ENCODE results near the gene DAZAP2.
"Not testable (repeated sequence)": the region's sequence is repeated elsewhere in the genome, so short reads cannot be mapped to it uniquely, and the experiment has no call there.

The DAZAP2 gene

DNA sequence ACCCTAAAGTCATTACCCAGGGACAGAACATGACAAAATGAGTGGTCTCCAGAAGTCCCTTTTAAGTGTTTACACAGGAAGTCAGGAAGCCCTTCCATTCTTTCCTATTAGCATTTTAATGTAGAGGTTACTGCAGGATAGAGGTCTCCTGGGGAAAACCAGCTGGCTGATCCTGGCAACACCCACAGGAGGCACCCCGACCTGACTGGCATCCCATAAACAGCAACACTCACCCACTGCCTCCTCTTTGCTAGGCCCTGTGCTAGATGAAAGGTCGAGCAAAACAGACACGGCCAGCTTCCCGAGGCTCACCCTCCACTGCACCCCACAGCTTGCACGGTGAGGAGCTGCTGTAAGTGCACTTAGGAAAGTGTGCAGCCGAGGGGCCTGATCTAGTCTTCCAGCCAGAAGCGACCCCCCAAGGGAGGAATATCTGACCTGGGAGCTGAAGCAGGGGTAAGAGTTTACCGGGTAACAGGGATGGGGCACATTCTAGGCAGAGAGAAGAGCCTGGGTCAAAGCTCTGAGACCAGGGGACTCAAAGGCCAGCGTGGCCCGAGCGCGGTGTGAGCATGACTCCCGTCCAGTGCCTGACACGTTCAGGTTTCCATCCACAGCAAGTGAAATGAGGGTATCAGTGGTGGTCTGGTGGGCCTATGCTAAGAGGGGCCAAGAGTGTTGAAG is 9.0 kb downstream of the DAZAP2 start:
- H3K9me3 ChIP-seq (ENCODE audit: control insufficient read depth, insufficient read depth, low read depth, low read length), result no peaks in the 10 kb centered on the region
- no peaks in the 10 kb centered on the region for H3K27me3 ChIP-seq (ENCODE audit: control insufficient read depth, insufficient read depth, low read length)
- H3K27ac ChIP-seq (ENCODE audit: low read depth, low read length), result 0 out of 2 replicates have a peak overlapping the region, but pooled peaks have one; percentile 15
- H3K4me1 ChIP-seq (ENCODE audit: control insufficient read depth, insufficient read depth, low read length), result peaks cover 28% of the 10 kb centered on the region
- H3K4me3 ChIP-seq (ENCODE audit: low read depth, low read length), result no peak overlapping the region
- no peak overlapping the region for H3K9ac ChIP-seq (ENCODE audit: low read length)
- peaks cover 21% of the 10 kb centered on the region for H3K36me3 ChIP-seq (ENCODE audit: control insufficient read depth, insufficient read depth, low read length)

DNA sequence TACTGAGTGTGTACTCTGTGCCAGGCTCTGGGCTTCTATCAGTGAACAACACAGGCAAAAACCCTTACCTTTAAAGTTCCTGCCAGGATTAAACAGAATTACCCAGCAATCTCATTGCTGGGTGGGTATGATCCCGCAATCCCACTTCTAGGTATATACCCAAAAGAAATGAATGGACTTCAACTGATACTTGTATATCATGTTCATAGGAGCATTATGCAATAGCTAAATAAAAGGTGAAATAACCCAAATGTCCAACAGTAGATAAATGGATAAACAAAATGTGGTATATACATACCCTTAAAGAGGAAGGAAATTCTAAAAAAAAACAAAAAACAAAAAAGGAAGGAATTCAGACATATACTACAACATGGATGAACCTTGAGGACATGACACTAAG is 14.7 kb downstream of the DAZAP2 start:
- no peak overlapping the region for H3K9ac ChIP-seq (ENCODE audit: low read length)
- no peak overlapping the region for H3K4me3 ChIP-seq (ENCODE audit: low read depth, low read length)
- H3K36me3 ChIP-seq (ENCODE audit: control insufficient read depth, insufficient read depth, low read length), result no peaks in the 10 kb centered on the region
- H3K27ac ChIP-seq (ENCODE audit: low read depth, low read length), result no peak overlapping the region
- no peaks in the 10 kb centered on the region for H3K9me3 ChIP-seq (ENCODE audit: control insufficient read depth, insufficient read depth, low read depth, low read length)
- H3K4me1 ChIP-seq (ENCODE audit: control insufficient read depth, insufficient read depth, low read length), result peaks cover 8% of the 10 kb centered on the region
- no peaks in the 10 kb centered on the region for H3K27me3 ChIP-seq (ENCODE audit: control insufficient read depth, insufficient read depth, low read length)

DNA sequence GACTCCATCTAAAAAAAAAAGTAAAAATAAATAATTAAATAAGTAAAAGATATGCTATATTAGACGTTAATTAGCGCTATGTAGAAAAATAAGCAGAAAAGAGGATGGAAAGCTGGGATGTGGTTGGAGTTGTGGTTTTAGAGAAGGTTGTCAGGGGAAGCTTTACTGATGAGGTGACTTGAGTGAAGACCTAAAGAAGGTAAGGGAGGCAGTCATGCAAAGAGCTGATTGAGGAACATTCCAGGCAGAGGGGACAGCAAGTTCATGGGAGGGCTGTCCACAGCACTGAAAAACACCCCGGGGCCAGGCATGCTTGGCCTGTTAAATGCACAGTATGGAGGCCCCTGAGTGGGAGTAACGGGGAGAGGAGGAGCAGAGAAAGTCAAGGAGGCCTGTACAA is 15.9 kb downstream of the DAZAP2 start:
- no peaks in the 10 kb centered on the region for H3K9me3 ChIP-seq (ENCODE audit: control insufficient read depth, insufficient read depth, low read depth, low read length)
- peaks cover 5% of the 10 kb centered on the region for H3K4me1 ChIP-seq (ENCODE audit: control insufficient read depth, insufficient read depth, low read length)
- H3K27me3 ChIP-seq (ENCODE audit: control insufficient read depth, insufficient read depth, low read length), result no peaks in the 10 kb centered on the region
- no peak overlapping the region for H3K4me3 ChIP-seq (ENCODE audit: low read depth, low read length)
- no peak overlapping the region for H3K9ac ChIP-seq (ENCODE audit: low read length)
- H3K27ac ChIP-seq (ENCODE audit: low read depth, low read length), result no peak overlapping the region
- H3K36me3 ChIP-seq (ENCODE audit: control insufficient read depth, insufficient read depth, low read length), result no peaks in the 10 kb centered on the region

DNA sequence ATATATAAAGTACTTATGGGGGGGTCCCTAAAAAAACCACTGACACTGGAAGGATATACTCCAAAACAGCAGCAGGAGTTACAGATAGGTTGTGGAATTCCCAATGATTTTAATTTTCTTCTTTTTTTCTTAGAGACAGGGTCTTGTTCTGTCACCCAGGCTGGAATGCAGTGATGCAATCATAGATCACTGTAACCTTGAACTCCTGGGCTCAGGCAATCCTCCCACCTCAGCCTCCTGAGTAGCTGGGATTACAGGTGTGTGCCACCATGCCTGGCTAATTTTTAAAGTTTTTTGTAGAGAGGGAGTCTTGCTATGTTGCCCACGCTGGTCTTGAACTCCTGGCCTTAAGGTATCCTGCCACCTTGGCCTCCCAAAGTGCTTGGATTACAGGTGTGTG is 21.0 kb downstream of the DAZAP2 start:
- H3K27ac ChIP-seq (ENCODE audit: low read depth, low read length); H3K9ac ChIP-seq (ENCODE audit: low read length); H3K4me1 ChIP-seq (ENCODE audit: control insufficient read depth, insufficient read depth, low read length); H3K36me3 ChIP-seq (ENCODE audit: control insufficient read depth, insufficient read depth, low read length); H3K4me3 ChIP-seq (ENCODE audit: low read depth, low read length); H3K27me3 ChIP-seq (ENCODE audit: control insufficient read depth, insufficient read depth, low read length); H3K9me3 ChIP-seq (ENCODE audit: control insufficient read depth, insufficient read depth, low read depth, low read length): not testable (repeated sequence)

DNA sequence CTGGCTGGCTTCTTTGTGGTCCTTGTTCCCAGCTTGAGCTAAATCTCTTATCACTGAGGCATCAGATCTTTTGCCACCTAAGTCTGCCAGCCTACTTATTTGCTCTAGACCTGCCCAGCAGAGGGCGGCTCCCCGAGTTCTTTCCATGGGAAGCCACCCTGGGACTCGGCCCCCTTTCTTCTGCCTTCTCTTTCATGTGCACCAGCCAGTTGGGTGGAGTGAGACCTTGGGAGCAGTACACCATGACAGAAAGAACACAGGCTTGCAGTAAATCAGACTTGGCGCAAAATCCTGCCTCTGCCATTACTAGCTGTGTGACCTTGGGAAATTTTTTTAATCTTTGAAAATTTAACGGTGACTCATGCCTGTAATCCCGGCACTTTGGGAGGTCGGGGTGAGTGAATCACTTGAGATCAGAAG is 24.1 kb downstream of the DAZAP2 start:
- no peaks in the 10 kb centered on the region for H3K9me3 ChIP-seq (ENCODE audit: control insufficient read depth, insufficient read depth, low read depth, low read length)
- H3K9ac ChIP-seq (ENCODE audit: low read length), result no peak overlapping the region
- H3K27ac ChIP-seq (ENCODE audit: low read depth, low read length), result no peak overlapping the region
- H3K27me3 ChIP-seq (ENCODE audit: control insufficient read depth, insufficient read depth, low read length), result no peaks in the 10 kb centered on the region
- H3K4me1 ChIP-seq (ENCODE audit: control insufficient read depth, insufficient read depth, low read length), result peaks cover 10% of the 10 kb centered on the region; the same call in 1 of the 2 replicates
- no peak overlapping the region for H3K4me3 ChIP-seq (ENCODE audit: low read depth, low read length)
- H3K36me3 ChIP-seq (ENCODE audit: control insufficient read depth, insufficient read depth, low read length), result no peaks in the 10 kb centered on the region

DNA sequence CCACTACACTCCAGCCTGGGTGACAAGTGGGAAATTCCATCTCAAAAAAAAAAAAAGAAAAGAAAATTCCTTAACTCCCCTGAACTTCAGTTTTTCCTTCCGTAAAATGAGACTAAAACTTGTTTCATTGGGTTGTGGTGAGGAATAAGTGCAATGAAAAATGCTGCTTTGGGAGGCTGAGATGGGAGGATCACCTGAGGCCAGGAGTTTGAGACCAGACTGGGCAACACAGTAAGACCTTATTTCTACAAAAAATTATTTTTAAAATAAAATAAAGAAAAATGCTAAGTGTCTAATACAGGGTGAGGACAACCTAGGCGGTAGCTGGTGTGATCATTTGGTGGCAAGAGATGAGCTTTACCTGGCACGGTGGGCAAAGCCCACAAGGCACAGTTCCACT is 24.7 kb downstream of the DAZAP2 start:
- H3K9me3 ChIP-seq (ENCODE audit: control insufficient read depth, insufficient read depth, low read depth, low read length), result no peaks in the 10 kb centered on the region
- peaks cover 10% of the 10 kb centered on the region; the same call in 1 of the 2 replicates for H3K4me1 ChIP-seq (ENCODE audit: control insufficient read depth, insufficient read depth, low read length)
- H3K36me3 ChIP-seq (ENCODE audit: control insufficient read depth, insufficient read depth, low read length), result no peaks in the 10 kb centered on the region
- no peak overlapping the region for H3K4me3 ChIP-seq (ENCODE audit: low read depth, low read length)
- no peaks in the 10 kb centered on the region for H3K27me3 ChIP-seq (ENCODE audit: control insufficient read depth, insufficient read depth, low read length)
- no peak overlapping the region for H3K9ac ChIP-seq (ENCODE audit: low read length)
- H3K27ac ChIP-seq (ENCODE audit: low read depth, low read length), result no peak overlapping the region

DNA sequence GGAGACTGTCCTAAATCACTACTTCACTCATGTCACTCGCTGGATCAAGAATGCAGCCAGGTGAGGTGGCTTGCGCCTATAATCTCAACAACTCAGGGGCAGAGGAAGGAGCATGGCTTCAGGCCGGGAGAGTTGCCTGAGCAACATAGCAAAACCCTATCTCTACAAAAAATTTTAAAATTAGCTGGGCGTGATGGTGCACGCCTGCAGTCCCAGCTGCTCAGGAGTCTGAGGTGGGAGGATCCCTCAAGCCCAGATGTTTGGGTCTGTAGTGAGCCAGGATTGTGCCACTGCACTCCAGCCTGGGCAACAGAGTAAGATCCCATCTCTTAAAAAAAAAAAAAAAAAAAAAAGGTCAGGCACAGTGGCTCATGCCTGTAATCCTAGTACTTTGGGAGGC is 25.7 kb downstream of the DAZAP2 start:
- Histone ChIP-seq H3K4me3 (ENCODE audit: low read depth, low read length) (no peak overlapping the region), H3K27me3 (ENCODE audit: control insufficient read depth, insufficient read depth, low read length) (peaks cover 5% of the 10 kb centered on the region; the same call in 1 of the 2 replicates)

DNA sequence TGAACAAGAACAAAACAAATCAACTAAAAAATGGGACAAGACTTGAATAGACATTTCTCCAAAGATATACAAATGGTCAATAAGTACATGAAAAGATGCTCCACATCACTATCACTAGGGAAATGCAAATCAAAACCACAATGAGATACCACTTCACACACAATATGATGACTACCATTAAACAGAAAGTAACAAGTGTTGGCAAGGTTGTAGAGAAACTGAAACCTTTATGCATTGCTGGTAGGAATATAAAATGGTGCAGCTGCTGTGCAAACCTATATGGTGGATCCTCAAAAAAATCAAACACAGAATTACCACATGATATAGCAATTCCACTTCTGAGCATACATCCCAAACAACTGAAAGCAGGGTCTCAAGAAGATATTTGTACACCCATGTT is 26.4 kb downstream of the DAZAP2 start:
- H3K4me3 ChIP-seq (ENCODE audit: low read depth, low read length), result no peak overlapping the region
- H3K36me3 ChIP-seq (ENCODE audit: control insufficient read depth, insufficient read depth, low read length), result no peaks in the 10 kb centered on the region
- H3K4me1 ChIP-seq (ENCODE audit: control insufficient read depth, insufficient read depth, low read length), result peaks cover 16% of the 10 kb centered on the region; the same call in 1 of the 2 replicates
- peaks cover 6% of the 10 kb centered on the region; the same call in 1 of the 2 replicates for H3K27me3 ChIP-seq (ENCODE audit: control insufficient read depth, insufficient read depth, low read length)
- no peak overlapping the region for H3K27ac ChIP-seq (ENCODE audit: low read depth, low read length)
- H3K9ac ChIP-seq (ENCODE audit: low read length), result no peak overlapping the region
- H3K9me3 ChIP-seq (ENCODE audit: control insufficient read depth, insufficient read depth, low read depth, low read length), result no peaks in the 10 kb centered on the region

More for the DNA sequence above, 25.7 kb downstream of the DAZAP2 start:
- no peaks in the 10 kb centered on the region for H3K9me3 ChIP-seq (ENCODE audit: control insufficient read depth, insufficient read depth, low read depth, low read length)
- H3K36me3 ChIP-seq (ENCODE audit: control insufficient read depth, insufficient read depth, low read length), result no peaks in the 10 kb centered on the region
- H3K9ac ChIP-seq (ENCODE audit: low read length), result no peak overlapping the region
- H3K27ac ChIP-seq (ENCODE audit: low read depth, low read length), result no peak overlapping the region
- H3K4me1 ChIP-seq (ENCODE audit: control insufficient read depth, insufficient read depth, low read length), result peaks cover 14% of the 10 kb centered on the region; the same call in 1 of the 2 replicates

DNA sequence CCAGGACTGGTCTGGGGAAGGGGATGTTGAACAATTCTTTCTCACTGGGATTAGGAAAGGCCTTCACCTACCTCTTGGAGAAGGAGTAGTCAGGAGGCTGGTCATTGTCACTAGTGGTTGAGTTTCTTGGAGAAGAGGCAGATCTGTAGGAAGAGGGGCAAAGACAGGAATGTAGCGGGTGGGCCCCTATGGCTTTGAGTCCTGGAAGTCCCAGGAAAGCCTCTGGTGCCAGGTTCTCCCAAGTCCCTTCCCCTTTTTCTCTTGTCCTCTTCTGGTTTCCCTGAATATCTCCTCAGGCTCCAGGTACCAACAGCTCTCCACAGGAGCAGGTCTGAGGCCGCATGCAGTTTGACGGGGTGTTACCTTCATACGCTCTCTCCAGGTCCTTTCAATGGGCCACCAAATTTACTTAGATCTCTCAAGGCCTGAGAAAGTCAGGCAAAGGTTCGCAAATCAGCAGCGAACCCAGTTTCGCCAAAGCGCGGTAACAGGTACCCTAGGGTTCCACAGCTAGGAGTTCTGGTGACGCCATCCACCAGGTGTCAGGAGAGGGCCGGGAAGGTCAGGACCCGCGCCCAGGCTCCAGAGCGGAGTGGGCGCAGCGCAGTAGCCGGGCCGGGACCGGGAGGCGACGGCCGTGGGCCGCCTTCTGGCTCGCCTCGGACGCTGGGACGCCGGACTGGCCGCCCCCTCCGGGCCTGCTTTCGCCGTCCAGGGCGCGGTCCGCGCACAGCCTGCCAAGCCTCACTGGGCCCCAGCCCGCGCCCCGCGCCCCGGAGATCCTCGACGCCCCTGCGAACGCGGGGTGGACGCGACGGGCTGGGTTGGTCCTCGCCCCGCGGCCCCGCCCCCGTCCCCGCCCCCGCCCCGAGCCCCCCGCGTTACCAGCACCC is 30.8 kb downstream of the DAZAP2 start:
- Histone ChIP-seq H3K36me3 (ENCODE audit: control insufficient read depth, insufficient read depth, low read length) (no peaks in the 10 kb centered on the region), H3K27ac (ENCODE audit: low read depth, low read length) (no peak overlapping the region), H3K9ac (ENCODE audit: low read length) (peak overlapping the region; percentile 68), H3K27me3 (ENCODE audit: control insufficient read depth, insufficient read depth, low read length) (peaks cover 18% of the 10 kb centered on the region), H3K9me3 (ENCODE audit: control insufficient read depth, insufficient read depth, low read depth, low read length) (no peaks in the 10 kb centered on the region), H3K4me1 (ENCODE audit: control insufficient read depth, insufficient read depth, low read length) (peaks cover 16% of the 10 kb centered on the region; the same call in 1 of the 2 replicates), H3K4me3 (ENCODE audit: low read depth, low read length) (peak overlapping the region; percentile 76)

DNA sequence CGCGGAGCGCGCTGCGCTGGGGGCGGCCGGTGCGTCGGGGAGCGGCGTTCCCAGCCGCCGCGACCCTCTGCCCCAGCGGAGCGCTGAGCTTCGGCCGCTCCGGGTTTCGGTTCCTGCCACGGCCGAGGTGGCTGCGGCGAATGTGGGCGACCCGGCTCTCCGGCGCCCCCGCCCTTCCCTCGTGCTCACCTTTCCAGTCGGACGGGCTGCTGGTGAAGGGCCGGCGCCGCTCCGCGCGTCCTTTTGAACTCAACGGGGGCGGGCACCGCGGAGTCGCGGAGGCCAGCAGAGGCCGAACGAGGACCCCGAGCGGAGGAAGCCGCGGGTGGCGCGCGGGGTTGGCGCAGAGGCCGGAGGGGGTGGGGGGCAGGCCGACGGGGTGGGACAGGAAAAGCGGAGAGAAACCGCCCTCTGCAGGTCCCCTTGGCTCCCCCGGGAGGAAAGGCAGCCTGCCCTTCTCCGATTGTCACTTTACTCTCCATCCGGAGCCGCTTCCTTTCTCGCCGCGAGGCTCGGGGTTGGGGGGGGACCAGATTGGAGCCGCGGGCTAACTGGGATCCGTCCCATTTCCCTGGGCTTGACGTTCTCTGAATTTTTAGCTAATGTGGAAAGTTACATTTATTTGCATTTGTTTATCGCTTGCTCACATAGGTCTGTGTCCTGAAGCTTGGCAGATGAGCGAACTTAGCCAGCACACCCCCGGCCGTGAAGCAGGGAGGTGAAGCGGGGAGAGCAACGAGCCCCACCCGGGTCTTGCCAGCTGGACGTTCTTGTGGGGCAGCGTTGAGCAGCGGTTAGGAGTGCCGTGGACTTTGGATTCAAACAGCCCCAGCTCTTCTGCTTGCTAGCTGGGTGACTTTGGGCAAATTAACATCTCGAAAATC is 31.7 kb downstream of the DAZAP2 start, which contains the start of gene SMAGP:
Gene SMAGP, minus strand, starts transcription at position 349 of the 884 bp plus-strand sequence. CDS start 1,137 bp downstream, outside the sequence.
- peak within 1 kb of the TSS; percentile 76 for H3K4me3 ChIP-seq (ENCODE audit: low read depth, low read length)
- H3K27ac ChIP-seq (ENCODE audit: low read depth, low read length), result no peak within 1 kb of the TSS
- H3K9ac ChIP-seq (ENCODE audit: low read length), result peak within 1 kb of the TSS; percentile 68
- peaks cover 14% of the 10 kb centered on the region; the same call in 1 of the 2 replicates for H3K4me1 ChIP-seq (ENCODE audit: control insufficient read depth, insufficient read depth, low read length)
- H3K36me3 ChIP-seq (ENCODE audit: control insufficient read depth, insufficient read depth, low read length), result no peaks in the 10 kb centered on the region
- no peaks in the 10 kb centered on the region for H3K9me3 ChIP-seq (ENCODE audit: control insufficient read depth, insufficient read depth, low read depth, low read length)
- H3K27me3 ChIP-seq (ENCODE audit: control insufficient read depth, insufficient read depth, low read length), result peaks cover 18% of the 10 kb centered on the region

Measured in HUES6 (cell line).